K562 (cell line): ENCODE measurements around the gene NSMCE1. TPM values are rescaled to one million over a fixed set of nuclear protein-coding genes. Genes with fewer than 3 reads are reported as not detected.

Experiments
- ATAC-seq: fragments of 200-7000 bp; cut with Tn5 transposase; 3 replicates; pipeline ENCODE4 v1.9.1; 2020; ENCODE audit warnings: moderate library complexity
- BruUV-seq: library from RNA; stranded (reverse); fragments of 400-500 nt; replicated peaks from 2 replicates; lab custom pipeline; 2021; lab: Mats Ljungman, UMichigan
- CTCF ChIA-PET: fragments of 300-600 bp; formaldehyde crosslinking; extraction: SDS; loops from one replicate; lab custom pipeline; 2021; ENCODE audit warnings: low intra/inter-chr PET ratio; lab: Yijun Ruan, JAX
- POLR2A ChIA-PET: fragments of 300-600, 350-650 bp; sonication (Branson Sonifier 250); formaldehyde crosslinking; extraction: SDS; loops from one replicate; lab custom pipeline; 2021; ENCODE audit warnings: antibody characterized with exemption, inconsistent platforms; lab: Yijun Ruan, JAX
- DNase-seq, 4 experiments: peaks; one replicate each; pipeline versions ENCODE4 v3.0.0 to v3.0.0-alpha.2; 2011 to 2018; ENCODE audit warnings: low spot score in 3 of 4, mixed read lengths in 3 of 4; ENCODE audit errors: extremely low read depth in 1 of 4
- FAIRE-seq: peaks from 2 replicates; lab custom pipeline; 2011; peaks lifted over from hg19 to GRCh38; lab: Jason Lieb, UNC
- H2AFZ ChIP-seq: 2 replicates; pipeline ENCODE4 v1.6.0; 2011; ENCODE audit warnings: low read depth, low read length, control low read depth, inconsistent platforms
- H3K27ac ChIP-seq: fragments of 200-600 bp; 3 replicates; pipeline ENCODE4 v1.8.0; 2011; ENCODE audit warnings: low read depth, mild to moderate bottlenecking, control low read depth, inconsistent platforms, low read length, moderate library complexity, mixed read lengths; ENCODE audit errors: extremely low read depth
- H3K27me3 ChIP-seq, 2 experiments: fragments of 300-600 bp in 1 of 2; 2 replicates in 1 of 2; 3 replicates in 1 of 2; pipeline versions ENCODE4 v1.6.0 to v1.8.0; 2011; ENCODE audit warnings: inconsistent platforms in 2 of 2, low read length in 2 of 2, mild to moderate bottlenecking in 1 of 2, mixed read lengths in 1 of 2, moderate library complexity in 1 of 2; ENCODE audit not compliant: control insufficient read depth in 2 of 2, insufficient read depth in 2 of 2
- H3K36me3 ChIP-seq: fragments of 300-600 bp; 3 replicates; pipeline ENCODE4 v1.8.0; 2011; ENCODE audit warnings: mild to moderate bottlenecking, low read length, inconsistent platforms; ENCODE audit not compliant: control insufficient read depth, insufficient read depth
- H3K4me1 ChIP-seq, 2 experiments: fragments of 200-600 bp in 1 of 2; replicated peaks in 1 of 2; 2 replicates in 1 of 2; 3 replicates in 1 of 2; pipeline versions ENCODE4 v1.5.1 to v1.8.0; 2011; ENCODE audit warnings: inconsistent platforms in 2 of 2, low read length in 2 of 2, mild to moderate bottlenecking in 1 of 2, mixed read lengths in 1 of 2, moderate library complexity in 1 of 2; ENCODE audit not compliant: control insufficient read depth in 2 of 2, insufficient read depth in 2 of 2
- H3K4me2 ChIP-seq: 2 replicates; pipeline ENCODE4 v1.6.1; 2011; ENCODE audit warnings: low read length, control low read depth, inconsistent platforms, mixed read lengths; ENCODE audit not compliant: insufficient read depth
- H3K4me3 ChIP-seq: fragments of 200-600 bp; sonication (generic), shearing (Covaris generic); 2 replicates; pipeline ENCODE4 v1.5.1; 2016; ENCODE audit warnings: control low read depth, inconsistent platforms
- H3K79me2 ChIP-seq: fragments of 200-600 bp; 3 replicates; pipeline ENCODE4 v1.8.0; 2011; ENCODE audit warnings: low read length, inconsistent platforms; ENCODE audit not compliant: control insufficient read depth, insufficient read depth
- H3K9ac ChIP-seq, 2 experiments: 2 replicates each; pipeline versions ENCODE4 v1.6.0 to v1.6.1; 2011; ENCODE audit warnings: low read depth in 2 of 2, low read length in 2 of 2, control low read depth in 1 of 2, inconsistent platforms in 1 of 2, mild to moderate bottlenecking in 1 of 2, mixed read lengths in 1 of 2; ENCODE audit not compliant: insufficient read depth in 1 of 2
- H3K9me1 ChIP-seq: one replicate; pipeline ENCODE4 v1.6.0; 2011; ENCODE audit warnings: inconsistent platforms, mild to moderate bottlenecking, low read length, moderate library complexity; ENCODE audit not compliant: control insufficient read depth, insufficient read depth
- H3K9me3 ChIP-seq: replicated peaks from 2 replicates; pipeline ENCODE4 v1.5.1; 2011; ENCODE audit warnings: low read depth, low read length, inconsistent platforms; ENCODE audit not compliant: control insufficient read depth, insufficient read depth
- H4K20me1 ChIP-seq: replicated peaks from 2 replicates; pipeline ENCODE4 v1.6.1; 2011; ENCODE audit warnings: low read length, inconsistent platforms, mixed read lengths; ENCODE audit not compliant: control insufficient read depth, insufficient read depth
- BRCA1 ChIP-seq, 2 experiments: fragments of 450-650 bp in 1 of 2; sonication (generic) in 1 of 2; formaldehyde crosslinking in 1 of 2; IDR thresholded peaks; 2 replicates each; pipeline versions ENCODE4 v1.5.0 to v1.6.1; 2017 to 2020; ENCODE audit warnings: mild to moderate bottlenecking in 1 of 2, missing genetic modification reagents in 1 of 2
- CHD2 ChIP-seq: IDR thresholded peaks from 2 replicates; pipeline ENCODE4 v1.6.1; 2011; ENCODE audit warnings: low read depth, low read length
- EHMT2 ChIP-seq: fragments of 450-650 bp; IDR thresholded peaks from 2 replicates; pipeline ENCODE4 v1.6.1; 2018; ENCODE audit warnings: antibody characterized with exemption
- HNRNPH1 ChIP-seq: fragments of 200-400 bp; formaldehyde crosslinking; optimal IDR thresholded peaks from 2 replicates; pipeline ENCODE3; 2017; ENCODE audit warnings: low read depth, mild to moderate bottlenecking, low read length, moderate library complexity
- NCOA1 ChIP-seq: fragments of 450-650 bp; IDR thresholded peaks from 2 replicates; pipeline ENCODE4 v1.6.1; 2016; ENCODE audit warnings: low read depth
- SETDB1 ChIP-seq: IDR thresholded peaks from one replicate; pipeline ENCODE4 v1.6.1; 2012; ENCODE audit warnings: low read length, control low read depth, inconsistent platforms
- SMAD3 ChIP-seq: fragments of 450-650 bp; formaldehyde crosslinking; conservative IDR thresholded peaks from 2 replicates; pipeline ENCODE4 v1.4.0; 2020; ENCODE audit warnings: mild to moderate bottlenecking
- SP2 ChIP-seq: IDR thresholded peaks from 2 replicates; pipeline ENCODE4 v1.6.1; 2011; ENCODE audit warnings: mild to moderate bottlenecking, low read depth, low read length, moderate library complexity; ENCODE audit not compliant: poor library complexity, severe bottlenecking; ENCODE audit errors: extremely low read depth
- TBL1XR1 ChIP-seq, 2 experiments: IDR thresholded peaks; 2 replicates each; pipeline ENCODE4 v1.6.1; 2012; ENCODE audit warnings: improper control_type of control experiment in 2 of 2, low read length in 2 of 2, mild to moderate bottlenecking in 1 of 2
- ZNF263 ChIP-seq: sonication (generic); formaldehyde crosslinking; IDR thresholded peaks from 2 replicates; pipeline ENCODE4 v1.8.0; 2022; ENCODE audit warnings: mild to moderate bottlenecking, missing genetic modification reagents, borderline replicate concordance
- ZNF707 ChIP-seq: fragments of 250-450 bp; sonication (Bioruptor Pico); conservative IDR thresholded peaks from 2 replicates; pipeline ENCODE4 v1.8.0; 2022; ENCODE audit warnings: inconsistent platforms, mild to moderate bottlenecking, moderate library complexity
- WGBS: fragments of 100-300 bp; shearing (Covaris generic); methylation state at CpG from one replicate; pipeline ENCODE4 v1.1.6; 2016; ENCODE audit warnings: low coverage, mixed read lengths; ENCODE audit not compliant: insufficient coverage; ENCODE audit errors: missing lambda C conversion rate; 5-methylcytosine and 5-hydroxymethylcytosine counted together
- in situ Hi-C: fragments of 300-500 bp; cut with MboI; formaldehyde crosslinking; loops from 4 replicates; pipeline ENCODE4 v1.15.0; 2018; ENCODE audit warnings: inconsistent platforms, mixed read lengths
- intact Hi-C: fragments of 100-400 bp; cut with micrococcal nuclease; formaldehyde crosslinking; loops from 2 replicates; pipeline ENCODE4 v1.14.2; 2022
- polyA plus RNA-seq, 8 experiments: library from polyadenylated mRNA; depleted of rRNA in 4 of 8; stranded (reverse) in 5 of 8; unstranded in 3 of 8; fragments of >200 nt; fragmentation: Nextera tagmentation in 2 of 8; fragmentation: Illumina TruSeq in 1 of 8; extraction: Ambion mirVana in 2 of 8; extraction: Trizol in 1 of 8; gene quantifications; 2 replicates each; pipeline versions ENCODE4 v1.2.1 to v1.2.3, GENCODE V29; 2011 to 2014; ENCODE audit warnings: inconsistent platforms in 1 of 8, missing spikeins in 1 of 8
- total RNA-seq, 7 experiments: library from RNA; depleted of rRNA in 6 of 7; stranded (reverse); fragments of >200 nt in 6 of 7; fragmentation: Illumina TruSeq in 2 of 7; extraction: Trizol in 2 of 7; gene quantifications; 2 replicates each; pipeline versions ENCODE4 v1.2.1 to v1.2.3, GENCODE V29; 2011 to 2021; ENCODE audit warnings: low replicate concordance in 1 of 7
- TF ChIP-seq, protein P1 (sequence below): fragments of 250-450 bp; sonication (Bioruptor Pico); IDR thresholded peaks from 2 replicates; pipeline ENCODE4 v1.6.1; 2021; ENCODE audit warnings: mild to moderate bottlenecking
- TF ChIP-seq, protein P2 (sequence below): conservative IDR thresholded peaks from 2 replicates; pipeline ENCODE4 v1.6.1; 2011; ENCODE audit warnings: low read depth, mild to moderate bottlenecking, low read length; ENCODE audit not compliant: control insufficient read depth

The NSMCE1 gene
- total and polyA plus RNA-seq, 9 of the 15 experiments (the other 6 are each of a cell fraction or from before 2014, with no cell fraction given), result 52.1 to 163 (median 61.5) TPM

- Histone ChIP-seq H3K79me2 (no peaks in the 10 kb centered on the region), H3K27ac (no peak overlapping the region), H4K20me1 (no peaks in the 10 kb centered on the region), H3K27me3 (peaks cover 9 to 14% of the 10 kb centered on the region in 2 experiments; a peak in 4 of 5 replicates), H2AFZ (no peak overlapping the region), H3K9me1 (no peaks in the 10 kb centered on the region), H3K9ac (no peak overlapping the region), H3K4me3 (no peak overlapping the region), H3K4me1 (no peaks in the 10 kb centered on the region), H3K9me3 (no peaks in the 10 kb centered on the region), H3K4me2 (no peak overlapping the region), H3K36me3 (no peaks in the 10 kb centered on the region)
- intact Hi-C loops (no loop called here), in situ Hi-C loops (loop anchor here (5.0 kb wide), 1 partner anchor 64 kb away; no protein-coding TSS in a partner anchor)
- ATAC-seq (no peak), DNase-seq (no peak), FAIRE-seq (no peak)
- WGBS, result 13% methylated on average over 5 of the region's 9 CpGs
- BruUV-seq, result no TSS peak
- ChIA-PET POLR2A (no interaction called here), CTCF (no interaction called here)
- TF ChIP-seq SETDB1 (no peak), EHMT2 (0 out of 2 replicates have a peak, but pooled peaks have one; percentile 24)
These were observed 37.4 kb upstream of the NSMCE1 start for GRCh38 chr16:27305839-27306442.

GRCh38 chr16:27304881-27305745, 36.5 kb upstream of the NSMCE1 start:
- Histone ChIP-seq H3K36me3 (no peaks in the 10 kb centered on the region), H4K20me1 (no peaks in the 10 kb centered on the region), H3K4me2 (no peak overlapping the region), H3K27me3 (peaks cover 2 to 12% of the 10 kb centered on the region in 2 experiments; a peak in 2 of 5 replicates), H3K9me3 (no peaks in the 10 kb centered on the region), H3K9ac (no peak overlapping the region), H2AFZ (no peak overlapping the region), H3K4me1 (no peaks in the 10 kb centered on the region), H3K79me2 (no peaks in the 10 kb centered on the region), H3K9me1 (no peaks in the 10 kb centered on the region), H3K27ac (no peak overlapping the region), H3K4me3 (no peak overlapping the region)
- intact Hi-C loops, result no loop called here
- POLR2A ChIA-PET, result no interaction called here
- TF ChIP-seq SP2 (no peak), CHD2 (no peak), ZNF707 (CRISPR knock-in tag) (no peak), BRCA1 (IDR thresholded peaks at IDR 0.05) (no peak), BRCA1 (CRISPR knock-in tag; IDR thresholded peaks at IDR 0.05) (no peak), HNRNPH1 (no peak), SMAD3 (CRISPR knock-in tag) (no peak), TBL1XR1 (IDR thresholded peaks at IDR 0.05; ENCODE audit: low read length in 2 of 2) (no peak), NCOA1 (no peak), ZNF263 (CRISPR knock-in tag) (no peak)
- TF ChIP-seq, protein P1, sequence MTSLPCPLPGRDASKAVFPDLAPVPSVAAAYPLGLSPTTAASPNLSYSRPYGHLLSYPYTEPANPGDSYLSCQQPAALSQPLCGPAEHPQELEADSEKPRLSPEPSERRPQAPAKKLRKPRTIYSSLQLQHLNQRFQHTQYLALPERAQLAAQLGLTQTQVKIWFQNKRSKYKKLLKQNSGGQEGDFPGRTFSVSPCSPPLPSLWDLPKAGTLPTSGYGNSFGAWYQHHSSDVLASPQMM (CRISPR knock-in tag), result no peak
- TF ChIP-seq, protein P2, sequence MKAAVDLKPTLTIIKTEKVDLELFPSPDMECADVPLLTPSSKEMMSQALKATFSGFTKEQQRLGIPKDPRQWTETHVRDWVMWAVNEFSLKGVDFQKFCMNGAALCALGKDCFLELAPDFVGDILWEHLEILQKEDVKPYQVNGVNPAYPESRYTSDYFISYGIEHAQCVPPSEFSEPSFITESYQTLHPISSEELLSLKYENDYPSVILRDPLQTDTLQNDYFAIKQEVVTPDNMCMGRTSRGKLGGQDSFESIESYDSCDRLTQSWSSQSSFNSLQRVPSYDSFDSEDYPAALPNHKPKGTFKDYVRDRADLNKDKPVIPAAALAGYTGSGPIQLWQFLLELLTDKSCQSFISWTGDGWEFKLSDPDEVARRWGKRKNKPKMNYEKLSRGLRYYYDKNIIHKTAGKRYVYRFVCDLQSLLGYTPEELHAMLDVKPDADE, result no peak
- FAIRE-seq (no peak), DNase-seq (no peak), ATAC-seq (no peak)
- CTCF ChIA-PET, result no interaction called here
- WGBS, result 1% methylated on average over 5 of the region's 5 CpGs
- no TSS peak for BruUV-seq
- in situ Hi-C loops, result loop anchor here (5.0 kb wide), 1 partner anchor 63 kb away; no protein-coding TSS in a partner anchor
